D721Med (cell line): ENCODE results near the gene CACNB2.
"Not testable (repeated sequence)": the region's sequence is repeated elsewhere in the genome, so short reads cannot be mapped to it uniquely, and the experiment has no call there.

Experiments
- DNase-seq: peaks from one replicate; pipeline ENCODE4 v3.0.0; 2011; ENCODE audit warnings: low spot score; ENCODE audit not compliant: insufficient read length
- FAIRE-seq: peaks from 2 replicates; lab custom pipeline; 2011; peaks lifted over from hg19 to GRCh38; lab: Jason Lieb, UNC
- CTCF ChIP-seq: IDR thresholded peaks from 2 replicates; pipeline ENCODE4 v1.5.1; 2012; ENCODE audit warnings: mild to moderate bottlenecking, control low read depth; ENCODE audit not compliant: insufficient read depth; ENCODE audit errors: missing control alignments

Gene CACNB2

GRCh38 chr10:18164748-18165361 lies 24.6 kb downstream of the CACNB2 start:
- TF ChIP-seq CTCF: no peak
- FAIRE-seq (no peak), DNase-seq (no peak)

- DNase-seq: no peak
- no peak for TF ChIP-seq CTCF
- no peak for FAIRE-seq
Observed at GRCh38 chr10:18178854-18179483, 38.7 kb downstream of the CACNB2 start.

- DNase-seq: no peak
- no peak for FAIRE-seq
Observed at GRCh38 chr10:18179891-18180290, 39.7 kb downstream of the CACNB2 start.

GRCh38 chr10:18181382-18181781 lies 41.2 kb downstream of the CACNB2 start:
- not testable (repeated sequence) for FAIRE-seq, DNase-seq

More at GRCh38 chr10:18179891-18180290, 39.7 kb downstream of the CACNB2 start:
- no peak for TF ChIP-seq CTCF

- TF ChIP-seq CTCF: no peak
- FAIRE-seq (no peak), DNase-seq (no peak)
Observed at GRCh38 chr10:18185621-18186020, 45.4 kb downstream of the CACNB2 start.

GRCh38 chr10:18190840-18191239 lies 50.6 kb downstream of the CACNB2 start:
- no peak for TF ChIP-seq CTCF
- DNase-seq (no peak), FAIRE-seq (no peak)

GRCh38 chr10:18194634-18195033 lies 54.4 kb downstream of the CACNB2 start:
- DNase-seq (no peak), FAIRE-seq (no peak)
- no peak for TF ChIP-seq CTCF
